H1 (cell line): ENCODE measurements around the gene ZNF134. TPM values are rescaled to one million over a fixed set of nuclear protein-coding genes. Genes with fewer than 3 reads are reported as not detected.

Source experiments
- CTCF ChIA-PET: fragments of 300-600 bp; sonication (Branson Sonifier 250); formaldehyde crosslinking; loops from one replicate; lab custom pipeline; 2021; ENCODE audit not compliant: partially characterized antibody; lab: Charles Lee
- POLR2A ChIA-PET: fragments of 300-600 bp; sonication (Branson Sonifier 250); formaldehyde crosslinking; loops from one replicate; lab custom pipeline; 2021; ENCODE audit warnings: inconsistent platforms; ENCODE audit not compliant: partially characterized antibody; lab: Charles Lee
- DNase-seq, 2 experiments: peaks; one replicate each; pipeline versions ENCODE4 v3.0.0 to v3.0.0-alpha.2; 2010 to 2022; ENCODE audit warnings: low spot score in 2 of 2, low read depth in 1 of 2, mixed read lengths in 1 of 2
- FAIRE-seq: peaks from 2 replicates; lab custom pipeline; 2011; peaks lifted over from hg19 to GRCh38; lab: Jason Lieb, UNC
- H2AFZ ChIP-seq: 2 replicates; pipeline ENCODE4 v1.8.1; 2012; ENCODE audit warnings: low read length, inconsistent platforms
- H2AK5ac ChIP-seq: 2 replicates; pipeline ENCODE4 v1.6.1; 2013; ENCODE audit warnings: low read depth, low read length
- H2BK120ac ChIP-seq: replicated peaks from 2 replicates; pipeline ENCODE3; 2013; ENCODE audit warnings: low read depth, low read length, inconsistent platforms
- H2BK12ac ChIP-seq: 2 replicates; pipeline ENCODE4 v1.6.1; 2013; ENCODE audit warnings: low read depth, low read length
- H2BK15ac ChIP-seq: 2 replicates; pipeline ENCODE4 v1.6.1; 2013; ENCODE audit warnings: low read length
- H2BK20ac ChIP-seq: 2 replicates; pipeline ENCODE4 v1.6.1; 2013; ENCODE audit warnings: low read length
- H2BK5ac ChIP-seq: 2 replicates; pipeline ENCODE4 v1.6.1; 2013; ENCODE audit warnings: low read depth, low read length
- H3K14ac ChIP-seq: 2 replicates; pipeline ENCODE4 v1.6.1; 2013; ENCODE audit warnings: inconsistent platforms; ENCODE audit not compliant: insufficient read length
- H3K18ac ChIP-seq: 2 replicates; pipeline ENCODE4 v1.6.1; 2013; ENCODE audit warnings: low read length; ENCODE audit errors: extremely low read depth
- H3K23ac ChIP-seq: 2 replicates; pipeline ENCODE4 v1.6.1; 2013; ENCODE audit warnings: inconsistent platforms; ENCODE audit not compliant: insufficient read length
- H3K23me2 ChIP-seq: 2 replicates; pipeline ENCODE4 v1.6.1; 2013; ENCODE audit warnings: low read depth, low read length
- H3K27ac ChIP-seq: 2 replicates; pipeline ENCODE4 v1.6.1; 2011; ENCODE audit warnings: low read depth, low read length, inconsistent platforms
- H3K27me3 ChIP-seq, 4 experiments: replicated peaks in 1 of 4; 1 replicate in 1 of 4; 2 replicates in 3 of 4; pipeline versions ENCODE4 v1.6.1 to v1.8.1; 2011 to 2013; ENCODE audit warnings: low read length in 3 of 4, mild to moderate bottlenecking in 3 of 4, inconsistent platforms in 2 of 4, mixed read lengths in 2 of 4, moderate library complexity in 1 of 4; ENCODE audit not compliant: control insufficient read depth in 3 of 4, insufficient read depth in 3 of 4; ENCODE audit errors: extremely low read depth in 1 of 4
- H3K36me3 ChIP-seq, 4 experiments: 2 replicates each; pipeline versions ENCODE4 v1.6.1 to v1.8.1; 2011 to 2013; ENCODE audit warnings: mild to moderate bottlenecking in 4 of 4, low read length in 3 of 4, moderate library complexity in 2 of 4, control low read depth in 1 of 4, inconsistent platforms in 1 of 4; ENCODE audit not compliant: insufficient read depth in 4 of 4, control insufficient read depth in 2 of 4
- H3K4ac ChIP-seq: replicated peaks from 2 replicates; pipeline ENCODE3; 2013; ENCODE audit warnings: low read length, low read depth, mixed read lengths, inconsistent platforms; ENCODE audit not compliant: insufficient read length
- H3K4me1 ChIP-seq, 4 experiments: replicated peaks in 1 of 4; 1 replicate in 1 of 4; 2 replicates in 3 of 4; pipeline versions ENCODE4 v1.6.1 to v1.8.1; 2011 to 2013; ENCODE audit warnings: low read length in 3 of 4, inconsistent platforms in 2 of 4, mixed read lengths in 1 of 4; ENCODE audit not compliant: insufficient read depth in 4 of 4, control insufficient read depth in 3 of 4
- H3K4me2 ChIP-seq, 2 experiments: 2 replicates each; pipeline versions ENCODE4 v1.6.1 to v1.8.1; 2011 to 2013; ENCODE audit warnings: low read depth in 2 of 2, low read length in 2 of 2, control low read depth in 1 of 2, inconsistent platforms in 1 of 2, mild to moderate bottlenecking in 1 of 2; ENCODE audit not compliant: insufficient read depth in 1 of 2
- H3K4me3 ChIP-seq, 4 experiments: fragments of 200-600, 300-600 bp in 1 of 4; sonication (generic), shearing (Covaris generic), sonication (Bioruptor Twin) in 1 of 4; 2 replicates each; pipeline versions ENCODE4 v1.5.1 to v1.8.1; 2011 to 2016; ENCODE audit warnings: low read length in 4 of 4, low read depth in 3 of 4, control low read depth in 2 of 4, inconsistent platforms in 2 of 4, mild to moderate bottlenecking in 2 of 4, mixed read lengths in 1 of 4, moderate library complexity in 1 of 4; ENCODE audit not compliant: insufficient read depth in 2 of 4; ENCODE audit errors: extremely low read depth in 1 of 4
- H3K56ac ChIP-seq: replicated peaks from 2 replicates; pipeline ENCODE3; 2013; ENCODE audit warnings: low read depth, mild to moderate bottlenecking, mixed read lengths, low read length, inconsistent platforms; ENCODE audit not compliant: insufficient read length
- H3K79me1 ChIP-seq: 2 replicates; pipeline ENCODE4 v1.6.1; 2013; ENCODE audit warnings: low read depth, low read length, control low read depth
- H3K79me2 ChIP-seq, 2 experiments: 2 replicates each; pipeline versions ENCODE4 v1.6.1 to v1.8.1; 2012 to 2013; ENCODE audit warnings: low read length in 2 of 2, mild to moderate bottlenecking in 2 of 2, inconsistent platforms in 1 of 2; ENCODE audit not compliant: insufficient read depth in 2 of 2, control insufficient read depth in 1 of 2
- H3K9ac ChIP-seq, 4 experiments: replicated peaks in 1 of 4; 1 replicate in 1 of 4; 2 replicates in 3 of 4; pipeline versions ENCODE4 v1.6.1 to v1.8.1; 2011 to 2013; ENCODE audit warnings: low read depth in 3 of 4, low read length in 3 of 4, control low read depth in 2 of 4, mild to moderate bottlenecking in 2 of 4, moderate library complexity in 2 of 4, inconsistent platforms in 1 of 4; ENCODE audit errors: extremely low read depth in 1 of 4
- H3K9me3 ChIP-seq, 2 experiments: 2 replicates each; pipeline versions ENCODE4 v1.6.1 to v1.8.1; 2012 to 2013; ENCODE audit warnings: mild to moderate bottlenecking in 2 of 2, moderate library complexity in 2 of 2, control low read depth in 1 of 2, inconsistent platforms in 1 of 2, low read depth in 1 of 2, low read length in 1 of 2, mixed read lengths in 1 of 2; ENCODE audit not compliant: insufficient read depth in 2 of 2
- H4K20me1 ChIP-seq, 2 experiments: replicated peaks in 1 of 2; 2 replicates each; pipeline versions ENCODE3 to v1.8.1; 2011 to 2013; ENCODE audit warnings: inconsistent platforms in 2 of 2, low read length in 2 of 2, mild to moderate bottlenecking in 1 of 2; ENCODE audit not compliant: insufficient read depth in 2 of 2, control insufficient read depth in 1 of 2
- H4K5ac ChIP-seq: 2 replicates; pipeline ENCODE4 v1.6.1; 2013; ENCODE audit warnings: low read length, low read depth, mixed read lengths, inconsistent platforms; ENCODE audit not compliant: insufficient read length
- H4K8ac ChIP-seq: 2 replicates; pipeline ENCODE4 v1.8.0; 2013; ENCODE audit warnings: mild to moderate bottlenecking, moderate library complexity, low read length, inconsistent platforms; ENCODE audit not compliant: insufficient read depth; ENCODE audit errors: extremely low read depth
- H4K91ac ChIP-seq: replicated peaks from 2 replicates; pipeline ENCODE3; 2013; ENCODE audit warnings: low read length, mixed read lengths, inconsistent platforms; ENCODE audit not compliant: insufficient read length
- PHF8 ChIP-seq: fragments of 200-600 bp; sonication (generic); conservative IDR thresholded peaks from 2 replicates; pipeline ENCODE4 v1.7.1; 2012; ENCODE audit warnings: low read depth, mild to moderate bottlenecking, inconsistent platforms, low read length, moderate library complexity
- POU5F1 ChIP-seq: IDR thresholded peaks from 2 replicates; pipeline ENCODE4 v1.6.1; 2011; ENCODE audit warnings: low read depth, mild to moderate bottlenecking, low read length, moderate library complexity
- RBBP5 ChIP-seq: IDR thresholded peaks from 2 replicates; pipeline ENCODE4 v1.7.1; 2012; ENCODE audit warnings: low read depth, mild to moderate bottlenecking, inconsistent platforms, low read length, moderate library complexity, borderline replicate concordance
- TAF1 ChIP-seq: IDR thresholded peaks from 2 replicates; pipeline ENCODE4 v1.6.1; 2011; ENCODE audit warnings: mild to moderate bottlenecking, low read depth, low read length
- WGBS, 2 experiments: shearing (Covaris generic) in 1 of 2; methylation state at CpG; one replicate each; pipeline versions ENCODE4 v1.1.6 to v1.1.7; 2013 to 2015; ENCODE audit warnings: low lambda C conversion rate in 2 of 2, mixed read lengths in 2 of 2, inconsistent platforms in 1 of 2, low coverage in 1 of 2, missing lambda C conversion rate in 1 of 2; ENCODE audit not compliant: insufficient replicate concordance in 2 of 2, insufficient coverage in 1 of 2, insufficient read length in 1 of 2; ENCODE audit errors: extremely low coverage in 1 of 2, missing lambda C conversion rate in 1 of 2; 5-methylcytosine and 5-hydroxymethylcytosine counted together
- polyA plus RNA-seq, 7 experiments: library from polyadenylated mRNA; depleted of rRNA in 3 of 7; stranded (reverse) in 5 of 7; unstranded in 2 of 7; fragments of >200 nt in 5 of 7; fragments of 200-250 nt in 2 of 7; gene quantifications; 1 replicate in 5 of 7; 2 replicates in 1 of 7; 4 replicates in 1 of 7; pipeline versions ENCODE4 v1.2.1 to v1.2.3, GENCODE V29; 2011 to 2013; ENCODE audit warnings: missing spikeins in 2 of 7, mixed read lengths in 2 of 7
- total RNA-seq: library from RNA; stranded (reverse); fragmentation: NEBNext Ultra II Directional; extraction: Animal tissue kit (Norgen Biotek cat#: 25700); gene quantifications from 2 replicates; pipeline ENCODE4 v1.2.1, GENCODE V29; 2021

ZNF134 gene
- total and polyA plus RNA-seq, 2 of the 8 experiments (the other 6 are each of a cell fraction or from before 2014, with no cell fraction given), result 16.6 to 54.6 TPM

GRCh38 chr19:57671124-57671895 lies 57.3 kb downstream of the ZNF134 start:
- H3K18ac ChIP-seq, result no peak overlapping the region
- H3K79me1 ChIP-seq, result no peaks in the 10 kb centered on the region
- 73% methylated on average over 7 of the region's 7 CpGs; no CpG with 5 or more reads in 1 of the 2 experiments for WGBS, 2 experiments
- no peak overlapping the region for H3K4me2 ChIP-seq
- no peak for FAIRE-seq
- H3K36me3 ChIP-seq, result no peaks in the 10 kb centered on the region
- H2BK120ac ChIP-seq, result no peak overlapping the region
- POLR2A ChIA-PET, result interaction anchor here (0.6 to 2.3 kb wide), 6 partner anchors 9 to 50 kb away, joined by 3 to 11 read pairs (median 4); partner anchors contain the start of gene ZNF551
- H4K8ac ChIP-seq, result no peak overlapping the region
- no peak overlapping the region for H2BK12ac ChIP-seq
- H3K9me3 ChIP-seq, result no peaks in the 10 kb centered on the region
- H2BK20ac ChIP-seq, result no peak overlapping the region
- no peak overlapping the region for H3K14ac ChIP-seq
- no peak overlapping the region for H2BK5ac ChIP-seq
- H3K27ac ChIP-seq, result no peak overlapping the region
- TF ChIP-seq RBBP5 (no peak), PHF8 (no peak), TAF1 (no peak), POU5F1 (no peak)
- H4K5ac ChIP-seq, result no peak overlapping the region
- H3K79me2 ChIP-seq, result no peaks in the 10 kb centered on the region
- H3K9ac ChIP-seq, result no peak overlapping the region
- peaks cover 0 to 4% (median 0%) of the 10 kb centered on the region in 4 experiments; a peak in 2 of 7 replicates for H3K27me3 ChIP-seq
- no peak overlapping the region for H2AK5ac ChIP-seq
- no peaks in the 10 kb centered on the region for H3K23me2 ChIP-seq
- H2AFZ ChIP-seq, result no peak overlapping the region
- DNase-seq, result no peak
- H4K91ac ChIP-seq, result no peak overlapping the region
- no peak overlapping the region for H3K4me3 ChIP-seq
- H4K20me1 ChIP-seq, result peaks cover 0 to 1% of the 10 kb centered on the region in 2 experiments
- H3K23ac ChIP-seq, result no peak overlapping the region
- no peak overlapping the region for H2BK15ac ChIP-seq
- H3K56ac ChIP-seq, result no peak overlapping the region
- no peak overlapping the region for H3K4ac ChIP-seq
- CTCF ChIA-PET, result interaction anchor here (0.7 to 2.3 kb wide), 5 partner anchors 11 to 68 kb away, joined by 3 to 8 read pairs (median 3); partner anchors contain the start of genes ZNF154 and ZNF551
- H3K4me1 ChIP-seq, result peaks cover 0 to 3% (median 0%) of the 10 kb centered on the region in 4 experiments; a peak in 1 of 7 replicates
